Adrenal gland (tissue), 12 donors: Measurements from ENCODE around the gene FSIP1. TPM values are rescaled to one million over a fixed set of nuclear protein-coding genes. Genes with fewer than 3 reads are reported as not detected.

Experiments used
- DNase-seq, 7 donors: peaks; one replicate each; pipeline ENCODE4 v3.0.0-alpha.2; 2019 to 2020
- H3K27ac ChIP-seq, 5 donors: fragments of 200-600 bp; sonication (generic) in 4 of 5; 1 replicate in 3 of 5; 2 replicates in 2 of 5; pipeline versions ENCODE4 v1.5.1 to v1.8.0; 2016 to 2020; ENCODE audit warnings: mild to moderate bottlenecking in 1 of 5
- H3K27me3 ChIP-seq: fragments of 200-600 bp; 2 replicates; pipeline ENCODE4 v1.8.0; 2021
- H3K36me3 ChIP-seq, 2 donors: fragments of 200-600 bp; replicated peaks in 1 of 2; 1 replicate in 1 of 2; 2 replicates in 1 of 2; pipeline versions ENCODE4 v1.5.1 to v1.8.0; 2018 to 2022
- H3K4me1 ChIP-seq, 2 donors: fragments of 200-600 bp; replicated peaks in 1 of 2; 1 replicate in 1 of 2; 2 replicates in 1 of 2; pipeline versions ENCODE4 v1.5.1 to v1.8.0; 2018 to 2021
- H3K4me3 ChIP-seq, 4 donors: fragments of 200-600 bp; sonication (generic) in 3 of 4; one replicate each; pipeline ENCODE4 v1.5.1; 2016 to 2018
- H3K9me3 ChIP-seq, 3 donors: fragments of 200-600 bp; sonication (generic) in 1 of 3; replicated peaks in 1 of 3; 1 replicate in 2 of 3; 2 replicates in 1 of 3; pipeline versions ENCODE4 v1.5.1 to v1.8.0; 2016 to 2021
- POLR2A ChIP-seq, 2 donors: fragments of 450-650 bp; IDR thresholded peaks; one replicate each; pipeline ENCODE4 v1.6.1; 2017; ENCODE audit warnings: antibody characterized with exemption in 2 of 2, mild to moderate bottlenecking in 2 of 2, moderate library complexity in 1 of 2
- WGBS, 4 donors: extraction: QIAGEN DNeasy Blood & Tissue Kit in 2 of 4; methylation state at CpG; one replicate each; pipeline versions ENCODE4 v1.1.5 to v1.1.7; 2013 to 2017; 5-methylcytosine and 5-hydroxymethylcytosine counted together
- intact Hi-C, 2 donors: fragments of 100-400 bp; cut with DNase I; formaldehyde crosslinking; loops; one replicate each; pipeline versions ENCODE4 v1.14.1 to v1.15.0; 2022 to 2023
- polyA plus RNA-seq, 3 donors: library from polyadenylated mRNA; stranded (reverse); fragments of 200-250 nt in 2 of 3; fragments of 350-450 nt in 1 of 3; fragmentation: Illumina TruSeq in 1 of 3; extraction: RNeasy Lipid Tissue Mini Kit (QIAGEN cat#74804) in 1 of 3; gene quantifications; one replicate each; pipeline ENCODE4 v1.2.3, GENCODE V29; 2013 to 2014
- total RNA-seq, 9 donors: library from RNA; depleted of rRNA in 4 of 9; stranded (reverse); fragments of >200 nt in 4 of 9; fragments of 120-200 nt in 1 of 9; fragmentation: NEBNext Ultra II Directional in 1 of 9; extraction: Animal tissue kit (Norgen Biotek cat#: 25700) in 1 of 9; gene quantifications; one replicate each; pipeline versions ENCODE4 v1.1.0 to v1.2.4, GENCODE V29; 2013 to 2023
- TF ChIP-seq, protein P1 (sequence below), 6 experiments: fragments of 450-650 bp in 4 of 6; fragments of 200-600 bp in 2 of 6; sonication (generic) in 1 of 6; IDR thresholded peaks; 1 replicate in 5 of 6; 2 replicates in 1 of 6; pipeline versions ENCODE4 v1.5.1 to v1.8.0; 2016 to 2021; ENCODE audit warnings: antibody characterized with exemption in 6 of 6, mild to moderate bottlenecking in 2 of 6, moderate library complexity in 1 of 6
- donor health status: healthy with polysubstance abuse.
- donor health status: Bipolar disorder and iron deficiency.
- donor health status: DM: yes; HTN: yes; CAD: no.
- donor health status: DM: no; HTN: no; CAD: no.
- donor health status: DM: no; HTN: no; CAD: no.
- donor health status: DM: yes; HTN: yes; CAD: no.

Gene FSIP1
- total and polyA plus RNA-seq, 12 donors: 0.11 to 0.60 (median 0.25) TPM; not detected in 2

DNA sequence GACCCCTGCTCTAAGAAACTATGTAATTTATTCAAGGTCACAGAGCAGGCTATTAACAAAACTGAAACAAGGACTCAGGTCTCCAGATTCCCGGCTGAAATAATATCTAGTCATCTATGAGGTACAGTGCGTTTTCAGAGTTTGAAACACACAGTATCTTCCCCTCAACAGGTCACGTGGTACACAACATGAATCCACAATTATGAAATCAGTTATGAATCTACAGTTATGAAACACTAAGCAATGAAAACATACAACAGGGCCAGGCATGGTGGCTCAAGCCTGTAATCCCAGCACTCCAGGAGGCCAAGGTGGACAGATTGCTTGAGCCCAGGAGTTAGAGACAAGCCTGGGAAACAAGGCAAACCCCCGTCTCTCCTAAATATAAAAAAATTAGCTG, 72.7 kb downstream of the FSIP1 start:
- H3K36me3 ChIP-seq: no peaks in the 10 kb centered on the region
- H3K27ac ChIP-seq: no peak overlapping the region
- no peak overlapping the region for H3K4me3 ChIP-seq
- peaks cover 4% of the 10 kb centered on the region for H3K27me3 ChIP-seq
- TF ChIP-seq, protein P1, sequence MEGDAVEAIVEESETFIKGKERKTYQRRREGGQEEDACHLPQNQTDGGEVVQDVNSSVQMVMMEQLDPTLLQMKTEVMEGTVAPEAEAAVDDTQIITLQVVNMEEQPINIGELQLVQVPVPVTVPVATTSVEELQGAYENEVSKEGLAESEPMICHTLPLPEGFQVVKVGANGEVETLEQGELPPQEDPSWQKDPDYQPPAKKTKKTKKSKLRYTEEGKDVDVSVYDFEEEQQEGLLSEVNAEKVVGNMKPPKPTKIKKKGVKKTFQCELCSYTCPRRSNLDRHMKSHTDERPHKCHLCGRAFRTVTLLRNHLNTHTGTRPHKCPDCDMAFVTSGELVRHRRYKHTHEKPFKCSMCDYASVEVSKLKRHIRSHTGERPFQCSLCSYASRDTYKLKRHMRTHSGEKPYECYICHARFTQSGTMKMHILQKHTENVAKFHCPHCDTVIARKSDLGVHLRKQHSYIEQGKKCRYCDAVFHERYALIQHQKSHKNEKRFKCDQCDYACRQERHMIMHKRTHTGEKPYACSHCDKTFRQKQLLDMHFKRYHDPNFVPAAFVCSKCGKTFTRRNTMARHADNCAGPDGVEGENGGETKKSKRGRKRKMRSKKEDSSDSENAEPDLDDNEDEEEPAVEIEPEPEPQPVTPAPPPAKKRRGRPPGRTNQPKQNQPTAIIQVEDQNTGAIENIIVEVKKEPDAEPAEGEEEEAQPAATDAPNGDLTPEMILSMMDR (IDR thresholded peaks at IDR 0.05): no peak
- TF ChIP-seq POLR2A (IDR thresholded peaks at IDR 0.05): no peak
- intact Hi-C loops: no loop called here
- H3K4me1 ChIP-seq: no peaks in the 10 kb centered on the region
- no peak for DNase-seq
- WGBS, 4 donors: 82 to 84% (median 83%) methylated on average over 4 of the region's 4 CpGs
- H3K9me3 ChIP-seq: no peaks in the 10 kb centered on the region

DNA sequence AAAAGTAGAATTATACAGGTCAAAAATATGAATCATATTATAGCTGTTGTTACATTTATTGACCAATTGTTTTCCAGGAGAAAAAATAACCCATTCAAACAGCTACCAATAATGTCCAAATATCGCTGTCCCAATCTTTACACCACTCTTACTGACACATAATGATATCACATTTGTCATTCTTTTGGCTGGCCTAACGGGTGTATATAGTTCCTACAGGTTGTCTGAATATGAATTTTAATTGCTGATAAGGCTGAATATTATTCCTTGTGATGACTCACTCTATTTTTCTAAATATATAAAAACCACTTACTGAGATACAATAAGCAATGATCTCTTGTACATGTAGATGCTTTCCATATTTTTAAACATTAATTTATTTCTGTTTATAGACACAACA, 76.4 kb downstream of the FSIP1 start:
- DNase-seq: no peak
- Histone ChIP-seq H3K36me3 (no peaks in the 10 kb centered on the region), H3K4me3 (no peak overlapping the region), H3K27ac (no peak overlapping the region), H3K9me3 (no peaks in the 10 kb centered on the region), H3K27me3 (peaks cover 4% of the 10 kb centered on the region), H3K4me1 (no peaks in the 10 kb centered on the region)
- WGBS, 4 donors: 64 to 86% (median 77%) methylated on average over 2 of the region's 2 CpGs
- intact Hi-C loops: no loop called here
- TF ChIP-seq, protein P1 (IDR thresholded peaks at IDR 0.05): no peak
- no peak for TF ChIP-seq POLR2A (IDR thresholded peaks at IDR 0.05)

DNA sequence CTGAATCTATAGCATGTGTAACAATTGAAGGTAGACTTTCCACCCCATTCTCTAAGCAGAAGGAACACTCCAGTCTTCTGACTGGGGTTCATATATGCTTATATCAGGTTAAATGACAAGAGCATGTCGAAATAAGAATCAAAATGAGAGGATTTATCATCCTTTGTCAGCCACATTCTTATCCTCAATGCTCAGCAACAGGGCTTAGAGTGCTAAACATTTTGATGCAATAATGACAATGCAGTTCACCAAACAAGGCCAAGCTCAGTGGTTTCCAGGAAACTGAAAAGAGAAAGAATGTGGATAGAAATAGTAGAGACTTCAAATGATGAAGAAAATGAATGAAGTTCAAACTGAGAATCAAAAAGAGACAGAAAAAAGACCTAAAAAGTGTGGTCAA, 78.0 kb downstream of the FSIP1 start:
- Histone ChIP-seq H3K9me3 (no peaks in the 10 kb centered on the region), H3K4me3 (no peak overlapping the region), H3K36me3 (no peaks in the 10 kb centered on the region), H3K4me1 (no peaks in the 10 kb centered on the region), H3K27me3 (peaks cover 4% of the 10 kb centered on the region), H3K27ac (no peak overlapping the region)
- TF ChIP-seq, protein P1 (IDR thresholded peaks at IDR 0.05): no peak
- no peak for TF ChIP-seq POLR2A (IDR thresholded peaks at IDR 0.05)
- intact Hi-C loops: no loop called here
- 44 to 65% (median 55%) methylated on average over 1 of the region's 1 CpG for WGBS, 4 donors
- no peak for DNase-seq

DNA sequence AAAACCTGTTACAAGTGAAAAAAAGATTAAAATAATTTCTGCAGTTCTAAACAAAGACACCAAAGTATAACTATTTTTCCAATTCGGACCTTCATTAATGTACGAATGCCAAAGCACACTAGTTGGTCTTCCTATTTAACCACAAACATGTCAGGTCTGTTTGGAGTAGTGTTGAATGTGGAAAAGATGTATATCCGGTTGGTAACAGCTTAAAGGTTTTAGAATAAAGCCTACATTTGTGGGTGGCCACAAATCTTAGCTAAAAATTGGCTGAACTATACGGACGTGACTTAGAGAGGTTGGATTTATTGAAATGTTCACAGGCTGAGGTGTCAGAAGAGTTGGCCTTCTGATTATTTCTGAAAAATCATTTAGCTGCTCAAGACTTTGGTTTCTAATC, 78.4 kb downstream of the FSIP1 start:
- WGBS, 4 donors: 89 to 93% (median 90%) methylated on average over 5 of the region's 5 CpGs
- no peak overlapping the region for H3K4me3 ChIP-seq
- intact Hi-C loops: no loop called here

DNA sequence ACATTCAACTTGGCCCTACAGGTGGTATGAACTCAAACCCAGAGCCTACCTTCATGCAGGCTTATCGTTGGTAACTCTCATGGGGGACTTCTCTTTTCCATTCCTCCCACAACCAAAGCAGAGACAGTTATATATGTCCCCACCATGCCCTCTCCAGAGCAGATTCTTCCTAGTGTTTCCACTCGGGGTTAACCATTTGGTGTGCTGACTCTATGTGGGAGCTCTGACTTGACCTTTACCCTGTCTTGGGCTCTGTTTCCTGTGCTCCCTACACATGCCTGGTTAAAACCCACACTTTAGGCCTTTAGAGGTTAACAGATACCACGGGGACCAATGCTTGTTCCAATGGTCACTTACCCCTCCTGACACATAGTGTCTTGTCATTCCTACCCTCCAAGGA, 80.7 kb downstream of the FSIP1 start:
- Histone ChIP-seq H3K4me3 (no peak overlapping the region), H3K9me3 (no peaks in the 10 kb centered on the region), H3K27me3 (no peaks in the 10 kb centered on the region), H3K4me1 (no peaks in the 10 kb centered on the region), H3K36me3 (no peaks in the 10 kb centered on the region), H3K27ac (no peak overlapping the region)
- DNase-seq: no peak
- TF ChIP-seq, protein P1 (IDR thresholded peaks at IDR 0.05): no peak
- no peak for TF ChIP-seq POLR2A (IDR thresholded peaks at IDR 0.05)
- intact Hi-C loops: no loop called here
- 81 to 93% (median 85%) methylated on average over 3 of the region's 3 CpGs for WGBS, 4 donors

More for the DNA sequence above, 78.4 kb downstream of the FSIP1 start:
- no peak for TF ChIP-seq POLR2A (IDR thresholded peaks at IDR 0.05)
- no peaks in the 10 kb centered on the region for H3K36me3 ChIP-seq
- no peaks in the 10 kb centered on the region for H3K4me1 ChIP-seq
- H3K27ac ChIP-seq: no peak overlapping the region
- peaks cover 4% of the 10 kb centered on the region for H3K27me3 ChIP-seq
- H3K9me3 ChIP-seq: no peaks in the 10 kb centered on the region
- no peak for DNase-seq
